Testis (tissue), 3 donors: ENCODE results near the gene SEMA3C. TPM values are rescaled to one million over a fixed set of nuclear protein-coding genes. Genes with fewer than 3 reads are reported as not detected.

ENCODE experiments used
- DNase-seq: peaks from one replicate; pipeline ENCODE4 v3.0.0-alpha.2; 2019
- H3K27ac ChIP-seq, 2 donors: fragments of 200-600 bp; sonication (generic); one replicate each; pipeline ENCODE4 v1.5.1; 2019
- H3K27me3 ChIP-seq: fragments of 200-600 bp; sonication (generic); one replicate; pipeline ENCODE4 v1.5.1; 2019
- H3K36me3 ChIP-seq: fragments of 200-600 bp; sonication (generic); one replicate; pipeline ENCODE4 v1.5.1; 2017; ENCODE audit warnings: low read depth; ENCODE audit errors: missing control alignments
- H3K4me1 ChIP-seq: fragments of 200-600 bp; sonication (generic); one replicate; pipeline ENCODE4 v1.5.1; 2019
- H3K4me3 ChIP-seq, 2 donors: fragments of 200-600 bp; sonication (generic); one replicate each; pipeline ENCODE4 v1.5.1; 2017 to 2019
- H3K9me3 ChIP-seq: fragments of 200-600 bp; sonication (generic); one replicate; pipeline ENCODE4 v1.5.1; 2017
- POLR2A ChIP-seq: fragments of 450-650 bp; IDR thresholded peaks from one replicate; pipeline ENCODE4 v1.6.1; 2017; ENCODE audit warnings: antibody characterized with exemption, mild to moderate bottlenecking, moderate library complexity
- WGBS, 2 donors: methylation state at CpG; one replicate each; pipeline ENCODE4 v1.1.5; 2018; 5-methylcytosine and 5-hydroxymethylcytosine counted together
- intact Hi-C: fragments of 100-400 bp; cut with DNase I; formaldehyde crosslinking; loops from one replicate; pipeline ENCODE4 v1.15.1; 2023; ENCODE audit warnings: low total_unique reads
- polyA plus RNA-seq: library from polyadenylated mRNA; stranded (reverse); fragments of 350-450 nt; fragmentation: Illumina TruSeq; extraction: RNeasy Lipid Tissue Mini Kit (QIAGEN cat#74804); gene quantifications from one replicate; pipeline ENCODE4 v1.2.3, GENCODE V29; 2014; ENCODE audit warnings: low read depth, low replicate concordance; ENCODE audit not compliant: insufficient read depth
- total RNA-seq, 2 donors: library from RNA; depleted of rRNA; stranded (reverse); fragments of >200 nt; gene quantifications; one replicate each; pipeline ENCODE4 v1.2.3, GENCODE V29; 2016
- TF ChIP-seq, protein P1 (sequence below), 3 experiments: fragments of 450-650 bp in 2 of 3; fragments of 200-600 bp in 1 of 3; sonication (generic) in 1 of 3; IDR thresholded peaks; one replicate each; pipeline ENCODE4 v1.5.1; 2016 to 2019; ENCODE audit warnings: antibody characterized with exemption in 3 of 3, mild to moderate bottlenecking in 2 of 3, moderate library complexity in 1 of 3

Gene SEMA3C
- total and polyA plus RNA-seq, 3 donors from 2014 or later, result 23.1 to 113 (median 78.8) TPM

GRCh38 chr7:80829527-80829926 is 89.3 kb downstream of the SEMA3C start:
- H3K9me3 ChIP-seq, result no peaks in the 10 kb centered on the region
- intact Hi-C loops, result no loop called here
- no peak overlapping the region for H3K4me3 ChIP-seq
- H3K36me3 ChIP-seq, result no peaks in the 10 kb centered on the region
- H3K27me3 ChIP-seq, result no peaks in the 10 kb centered on the region
- no peak for TF ChIP-seq POLR2A
- TF ChIP-seq, protein P1, sequence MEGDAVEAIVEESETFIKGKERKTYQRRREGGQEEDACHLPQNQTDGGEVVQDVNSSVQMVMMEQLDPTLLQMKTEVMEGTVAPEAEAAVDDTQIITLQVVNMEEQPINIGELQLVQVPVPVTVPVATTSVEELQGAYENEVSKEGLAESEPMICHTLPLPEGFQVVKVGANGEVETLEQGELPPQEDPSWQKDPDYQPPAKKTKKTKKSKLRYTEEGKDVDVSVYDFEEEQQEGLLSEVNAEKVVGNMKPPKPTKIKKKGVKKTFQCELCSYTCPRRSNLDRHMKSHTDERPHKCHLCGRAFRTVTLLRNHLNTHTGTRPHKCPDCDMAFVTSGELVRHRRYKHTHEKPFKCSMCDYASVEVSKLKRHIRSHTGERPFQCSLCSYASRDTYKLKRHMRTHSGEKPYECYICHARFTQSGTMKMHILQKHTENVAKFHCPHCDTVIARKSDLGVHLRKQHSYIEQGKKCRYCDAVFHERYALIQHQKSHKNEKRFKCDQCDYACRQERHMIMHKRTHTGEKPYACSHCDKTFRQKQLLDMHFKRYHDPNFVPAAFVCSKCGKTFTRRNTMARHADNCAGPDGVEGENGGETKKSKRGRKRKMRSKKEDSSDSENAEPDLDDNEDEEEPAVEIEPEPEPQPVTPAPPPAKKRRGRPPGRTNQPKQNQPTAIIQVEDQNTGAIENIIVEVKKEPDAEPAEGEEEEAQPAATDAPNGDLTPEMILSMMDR (IDR thresholded peaks at IDR 0.05), result no peak
- 89 to 95% methylated on average over 3 of the region's 3 CpGs for WGBS, 2 donors
- H3K27ac ChIP-seq, result no peak overlapping the region
- DNase-seq, result no peak
- no peaks in the 10 kb centered on the region for H3K4me1 ChIP-seq

DNA sequence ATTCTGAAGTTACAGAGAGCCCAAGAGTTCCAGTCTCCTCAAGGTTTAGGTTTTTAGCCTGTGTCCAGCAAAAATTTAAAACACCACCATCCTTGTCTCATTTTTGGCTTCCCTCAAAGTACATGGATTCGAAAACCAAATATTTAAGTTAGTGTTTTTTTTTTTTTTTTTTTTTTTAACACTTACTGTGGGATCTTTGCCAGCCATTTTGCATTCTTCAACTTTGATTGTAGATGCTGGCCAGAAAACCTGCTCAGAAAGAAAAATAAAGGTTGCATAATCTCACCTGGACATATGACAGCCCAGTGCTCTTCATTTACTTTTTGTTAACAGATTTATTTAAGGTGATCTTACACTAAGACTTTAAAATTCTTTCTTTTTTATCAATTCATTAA is 91.6 kb downstream of the SEMA3C start:
- Histone ChIP-seq H3K9me3 (no peaks in the 10 kb centered on the region), H3K4me1 (no peaks in the 10 kb centered on the region), H3K4me3 (no peak overlapping the region), H3K27me3 (no peaks in the 10 kb centered on the region), H3K27ac (no peak overlapping the region), H3K36me3 (no peaks in the 10 kb centered on the region)
- no peak for TF ChIP-seq POLR2A
- TF ChIP-seq, protein P1 (IDR thresholded peaks at IDR 0.05), result no peak
- intact Hi-C loops, result no loop called here
- 54 to 59% methylated on average over 1 of the region's 1 CpG for WGBS, 2 donors
- no peak for DNase-seq

DNA sequence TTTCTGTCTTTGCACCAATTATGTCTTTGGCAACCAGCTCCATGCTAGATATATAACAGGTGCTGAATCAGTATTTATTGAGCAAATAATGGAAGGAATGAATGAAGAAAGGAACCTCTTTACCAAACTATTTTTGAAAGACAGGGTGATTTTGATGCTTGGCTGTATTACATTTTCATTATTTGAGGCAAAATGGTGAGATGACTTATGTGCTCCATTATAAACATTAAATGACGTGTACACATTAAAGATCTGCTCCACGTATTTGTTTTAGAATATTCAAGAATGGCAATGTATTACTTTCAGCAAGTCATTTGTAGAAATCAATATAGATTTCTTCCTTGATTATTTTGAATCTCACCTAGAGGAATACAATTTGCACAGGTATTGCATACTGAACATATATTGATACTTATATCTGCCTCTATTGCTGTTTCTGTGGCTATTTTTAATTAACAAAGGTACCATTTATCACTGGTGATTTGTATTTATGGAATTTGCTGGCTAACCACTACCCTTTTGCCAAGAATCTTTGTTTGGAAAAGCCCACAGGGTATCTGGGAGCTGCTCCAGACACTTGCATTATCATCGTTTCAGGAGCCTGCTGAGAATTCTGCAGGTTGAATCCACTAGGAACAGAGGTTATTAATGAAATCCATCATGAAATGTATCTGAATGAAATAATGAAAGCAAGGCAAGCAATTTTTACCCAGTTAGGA is 92.2 kb downstream of the SEMA3C start:
- intact Hi-C loops, result no loop called here
- H3K4me3 ChIP-seq, result no peak overlapping the region
- no peaks in the 10 kb centered on the region for H3K9me3 ChIP-seq
- TF ChIP-seq, protein P1 (IDR thresholded peaks at IDR 0.05), result no peak
- TF ChIP-seq POLR2A, result no peak
- H3K27ac ChIP-seq, result no peak overlapping the region
- H3K4me1 ChIP-seq, result no peaks in the 10 kb centered on the region
- no peaks in the 10 kb centered on the region for H3K27me3 ChIP-seq
- no peak for DNase-seq
- H3K36me3 ChIP-seq, result no peaks in the 10 kb centered on the region
- 78 to 80% methylated on average over 3 of the region's 3 CpGs for WGBS, 2 donors

DNA sequence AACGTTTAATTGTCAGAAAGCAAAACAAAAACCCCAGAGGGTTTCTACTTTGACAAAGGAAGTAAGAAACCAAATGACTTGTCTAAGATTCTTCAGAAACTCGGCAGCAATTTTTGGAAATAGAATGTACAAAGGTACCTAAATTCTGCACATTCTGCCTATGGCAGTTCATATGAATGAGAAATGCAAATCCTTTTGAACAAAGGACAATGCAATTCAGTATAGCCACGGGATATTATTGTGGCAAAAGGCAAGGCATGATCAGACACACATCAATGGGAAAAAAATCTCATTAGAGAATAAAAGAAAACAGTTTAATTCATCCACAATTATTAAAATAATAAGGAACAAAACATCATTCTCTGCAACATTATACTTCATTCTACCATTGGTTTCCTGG is 93.4 kb downstream of the SEMA3C start:
- H3K27me3 ChIP-seq, result no peaks in the 10 kb centered on the region
- intact Hi-C loops, result no loop called here
- no peak overlapping the region for H3K27ac ChIP-seq
- WGBS, 2 donors, result 84 to 86% methylated on average over 3 of the region's 3 CpGs
- H3K36me3 ChIP-seq, result no peaks in the 10 kb centered on the region
- no peak for TF ChIP-seq POLR2A
- TF ChIP-seq, protein P1 (IDR thresholded peaks at IDR 0.05), result no peak
- DNase-seq, result no peak
- no peak overlapping the region for H3K4me3 ChIP-seq
- H3K9me3 ChIP-seq, result no peaks in the 10 kb centered on the region
- H3K4me1 ChIP-seq, result no peaks in the 10 kb centered on the region

GRCh38 chr7:80824253-80824652 is 94.6 kb downstream of the SEMA3C start:
- no peaks in the 10 kb centered on the region for H3K27me3 ChIP-seq
- TF ChIP-seq POLR2A, result no peak
- TF ChIP-seq, protein P1 (IDR thresholded peaks at IDR 0.05), result no peak
- H3K4me1 ChIP-seq, result no peaks in the 10 kb centered on the region
- intact Hi-C loops, result no loop called here
- no peak overlapping the region for H3K4me3 ChIP-seq
- 83 to 91% methylated on average over 5 of the region's 5 CpGs for WGBS, 2 donors
- no peak overlapping the region for H3K27ac ChIP-seq
- no peaks in the 10 kb centered on the region for H3K9me3 ChIP-seq
- no peak for DNase-seq
- no peaks in the 10 kb centered on the region for H3K36me3 ChIP-seq
